OCI-LY7 (cell line): ENCODE data around the gene PDE4A. TPM values are rescaled to one million over a fixed set of nuclear protein-coding genes. Genes with fewer than 3 reads are reported as not detected.
"Not testable (repeated sequence)": the region's sequence is repeated elsewhere in the genome, so short reads cannot be mapped to it uniquely, and the experiment has no call there.

Experiments used
- BruUV-seq: library from RNA; stranded (reverse); fragments of 400-500 nt; replicated peaks from 2 replicates; lab custom pipeline; 2021; lab: Mats Ljungman, UMichigan
- CTCF ChIA-PET: fragments of 300-600 bp; sonication (Branson Sonifier 250); formaldehyde crosslinking; loops from one replicate; lab custom pipeline; 2022; ENCODE audit warnings: antibody characterized with exemption; ENCODE audit not compliant: unreplicated experiment; lab: Charles Lee
- POLR2A ChIA-PET: fragments of 300-600 bp; sonication (Branson Sonifier 250); formaldehyde crosslinking; loops from one replicate; lab custom pipeline; 2022; ENCODE audit warnings: antibody characterized with exemption; lab: Charles Lee
- DNase-seq: peaks from one replicate; pipeline ENCODE4 v3.0.0-alpha.2; 2015; ENCODE audit warnings: low spot score
- H2AFZ ChIP-seq: fragments of 200-600 bp; sonication (generic), shearing (Covaris generic); 2 replicates; pipeline ENCODE4 v1.6.1; 2014; ENCODE audit warnings: mild to moderate bottlenecking, antibody characterized with exemption, low read length, moderate library complexity
- H3K27ac ChIP-seq: fragments of 200-600 bp; sonication (generic); 2 replicates; pipeline ENCODE4 v1.5.1; 2014; ENCODE audit warnings: mixed run types, low read depth, mild to moderate bottlenecking, moderate library complexity, low read length, inconsistent platforms; ENCODE audit not compliant: poor library complexity, severe bottlenecking
- H3K36me3 ChIP-seq: fragments of 200-600 bp; sonication (generic); 2 replicates; pipeline ENCODE4 v1.6.1; 2014; ENCODE audit warnings: mild to moderate bottlenecking, antibody characterized with exemption, low read length, moderate library complexity, mixed read lengths; ENCODE audit not compliant: insufficient read depth
- H3K4me1 ChIP-seq: fragments of 200-600 bp; sonication (generic); 2 replicates; pipeline ENCODE4 v1.5.1; 2014; ENCODE audit warnings: mild to moderate bottlenecking, low read length; ENCODE audit not compliant: insufficient read depth, poor library complexity, severe bottlenecking
- H3K4me2 ChIP-seq: fragments of 200-600 bp; sonication (generic); 2 replicates; pipeline ENCODE4 v1.6.1; 2014; ENCODE audit warnings: mild to moderate bottlenecking, low read length
- H3K4me3 ChIP-seq: fragments of 200-600 bp; sonication (generic); 2 replicates; pipeline ENCODE4 v1.5.1; 2014; ENCODE audit warnings: mild to moderate bottlenecking, low read depth, low read length; ENCODE audit not compliant: poor library complexity, severe bottlenecking
- H3K79me2 ChIP-seq: fragments of 200-600 bp; sonication (generic); 2 replicates; pipeline ENCODE4 v1.6.1; 2016; ENCODE audit warnings: low read depth, mild to moderate bottlenecking, low read length, moderate library complexity, mixed read lengths; ENCODE audit not compliant: insufficient read depth
- H3K9me2 ChIP-seq: fragments of 200-600 bp; sonication (generic); 2 replicates; pipeline ENCODE4 v1.6.1; 2016; ENCODE audit warnings: mild to moderate bottlenecking, low read length, mixed read lengths; ENCODE audit not compliant: insufficient read depth
- H3K9me3 ChIP-seq: fragments of 200-600 bp; sonication (generic); 2 replicates; pipeline ENCODE4 v1.6.1; 2014; ENCODE audit warnings: mild to moderate bottlenecking, mixed run types, low read length, mixed read lengths
- H4K20me1 ChIP-seq: fragments of 200-600 bp; sonication (generic); 2 replicates; pipeline ENCODE4 v1.6.1; 2014; ENCODE audit warnings: mild to moderate bottlenecking, antibody characterized with exemption, low read length, moderate library complexity, mixed read lengths; ENCODE audit not compliant: insufficient read depth
- CTCF ChIP-seq: fragments of 200-600 bp; sonication (generic); conservative IDR thresholded peaks from 2 replicates; pipeline ENCODE4 v1.5.1; 2014; ENCODE audit warnings: mild to moderate bottlenecking, antibody characterized with exemption, low read length, moderate library complexity, mixed read lengths
- EZH2phosphoT487 ChIP-seq: fragments of 200-600 bp; sonication (generic); IDR thresholded peaks from 2 replicates; pipeline ENCODE4 v1.6.1; 2018; ENCODE audit warnings: low read depth, borderline replicate concordance, mild to moderate bottlenecking, mixed run types, antibody characterized with exemption, low read length, moderate library complexity, mixed read lengths
- intact Hi-C: fragments of 100-400 bp; cut with micrococcal nuclease; formaldehyde crosslinking; loops from one replicate; pipeline ENCODE4 v1.10.0; 2022; ENCODE audit not compliant: unreplicated experiment
- total RNA-seq, 2 experiments: library from RNA; depleted of rRNA in 1 of 2; stranded (reverse); fragments of >200 nt in 1 of 2; shearing (Covaris generic) in 1 of 2; gene quantifications; 2 replicates each; pipeline ENCODE4 v1.2.3, GENCODE V29; 2014 to 2022

Gene PDE4A
- total RNA-seq, 2 experiments from 2014 or later: 16.4 to 45.1 TPM

- DNase-seq: no peak
- no peak overlapping the region for H2AFZ ChIP-seq
- no TSS peak for BruUV-seq
- H3K36me3 ChIP-seq: peaks cover 73% of the 10 kb centered on the region
- no peaks in the 10 kb centered on the region for H3K79me2 ChIP-seq
- H3K9me2 ChIP-seq: no peaks in the 10 kb centered on the region
- no peak overlapping the region for H3K4me2 ChIP-seq
- no peak overlapping the region for H3K4me3 ChIP-seq
- no peaks in the 10 kb centered on the region for H3K4me1 ChIP-seq
- ChIA-PET POLR2A (interaction anchor here (0.6 to 1.0 kb wide), 3 partner anchors 33 to 184 kb away, joined by 3 to 9 read pairs (median 4); no protein-coding TSS in a partner anchor), CTCF (no interaction called here)
- no peaks in the 10 kb centered on the region for H4K20me1 ChIP-seq
- intact Hi-C loops: no loop called here
- TF ChIP-seq EZH2phosphoT487: no peak
- no peak for TF ChIP-seq CTCF
- no peaks in the 10 kb centered on the region for H3K9me3 ChIP-seq
- H3K27ac ChIP-seq: no peak overlapping the region
Measured at GRCh38 chr19:10460714-10461046, 40.3 kb downstream of the PDE4A start.

GRCh38 chr19:10461047-10461949 is 41.0 kb downstream of the PDE4A start:
- H4K20me1 ChIP-seq: no peaks in the 10 kb centered on the region
- H3K9me3 ChIP-seq: no peaks in the 10 kb centered on the region
- H3K4me3 ChIP-seq: no peak overlapping the region
- intact Hi-C loops: no loop called here
- no peaks in the 10 kb centered on the region for H3K79me2 ChIP-seq
- no peaks in the 10 kb centered on the region for H3K4me1 ChIP-seq
- H3K4me2 ChIP-seq: no peak overlapping the region; the same call in 1 of the 2 replicates
- no peaks in the 10 kb centered on the region for H3K9me2 ChIP-seq
- POLR2A ChIA-PET: interaction anchor here (0.6 to 1.0 kb wide), 5 partner anchors 9 to 185 kb away, joined by 3 to 9 read pairs (median 4); no protein-coding TSS in a partner anchor
- BruUV-seq: no TSS peak
- peak; percentile 84 for DNase-seq
- H3K27ac ChIP-seq: no peak overlapping the region
- TF ChIP-seq EZH2phosphoT487: no peak
- no peak for TF ChIP-seq CTCF
- CTCF ChIA-PET: no interaction called here
- no peak overlapping the region for H2AFZ ChIP-seq
- peaks cover 72% of the 10 kb centered on the region for H3K36me3 ChIP-seq

GRCh38 chr19:10462042-10462441 is 41.7 kb downstream of the PDE4A start:
- DNase-seq, intact Hi-C loops, H3K4me3 ChIP-seq, H3K27ac ChIP-seq, H3K9me3 ChIP-seq, H3K4me1 ChIP-seq, CTCF ChIA-PET, H3K9me2 ChIP-seq, BruUV-seq, H3K4me2 ChIP-seq, H2AFZ ChIP-seq, H3K79me2 ChIP-seq, H4K20me1 ChIP-seq, POLR2A ChIA-PET: not testable (repeated sequence)
- peaks cover 74% of the 10 kb centered on the region for H3K36me3 ChIP-seq
